Measurements from ENCODE around the gene ITSN1. TPM values are rescaled to one million over a fixed set of nuclear protein-coding genes. Genes with fewer than 3 reads are reported as not detected.

ITSN1 gene
- total RNA-seq, 4 donors from 2014 or later: 14.5 to 33.1 (median 26.9) TPM

DNA sequence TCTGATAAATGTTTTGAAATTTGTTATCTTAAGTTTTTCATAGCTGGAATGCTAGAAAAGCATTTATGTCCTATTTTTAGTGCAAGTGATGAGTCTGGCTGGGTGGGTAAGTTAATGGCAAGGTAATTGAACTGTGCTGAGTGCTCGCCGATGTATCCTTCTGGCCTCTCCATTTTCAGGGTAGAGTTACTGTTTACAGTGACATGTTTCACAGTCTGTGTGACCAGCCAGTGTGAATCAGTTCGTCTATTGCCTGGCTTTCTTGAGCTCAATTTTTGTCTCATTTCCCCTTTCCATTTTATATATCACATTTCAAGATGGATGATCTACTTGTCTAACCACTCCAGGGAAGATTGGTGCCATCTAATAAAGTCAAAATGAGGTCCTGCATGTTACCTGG is 44.1 kb downstream of the ITSN1 start:
- in situ Hi-C loops (cut with MboI; ENCODE audit: low sequenced_read_pairs in 4 of 4) (no loop called here), intact Hi-C loops (cut with DNase I; ENCODE audit: low total_unique reads) (no loop called here)
- no peak for DNase-seq
- Histone ChIP-seq H3K4me3 (no peak overlapping the region), H3K27ac (no peak overlapping the region), H3K4me1 (peaks cover 36 to 46% of the 10 kb centered on the region in 2 donors), H3K27me3 (no peaks in the 10 kb centered on the region), H3K9me3 (no peaks in the 10 kb centered on the region), H3K36me3 (no peaks in the 10 kb centered on the region)
- no peak for ATAC-seq
- TF ChIP-seq, protein P1, sequence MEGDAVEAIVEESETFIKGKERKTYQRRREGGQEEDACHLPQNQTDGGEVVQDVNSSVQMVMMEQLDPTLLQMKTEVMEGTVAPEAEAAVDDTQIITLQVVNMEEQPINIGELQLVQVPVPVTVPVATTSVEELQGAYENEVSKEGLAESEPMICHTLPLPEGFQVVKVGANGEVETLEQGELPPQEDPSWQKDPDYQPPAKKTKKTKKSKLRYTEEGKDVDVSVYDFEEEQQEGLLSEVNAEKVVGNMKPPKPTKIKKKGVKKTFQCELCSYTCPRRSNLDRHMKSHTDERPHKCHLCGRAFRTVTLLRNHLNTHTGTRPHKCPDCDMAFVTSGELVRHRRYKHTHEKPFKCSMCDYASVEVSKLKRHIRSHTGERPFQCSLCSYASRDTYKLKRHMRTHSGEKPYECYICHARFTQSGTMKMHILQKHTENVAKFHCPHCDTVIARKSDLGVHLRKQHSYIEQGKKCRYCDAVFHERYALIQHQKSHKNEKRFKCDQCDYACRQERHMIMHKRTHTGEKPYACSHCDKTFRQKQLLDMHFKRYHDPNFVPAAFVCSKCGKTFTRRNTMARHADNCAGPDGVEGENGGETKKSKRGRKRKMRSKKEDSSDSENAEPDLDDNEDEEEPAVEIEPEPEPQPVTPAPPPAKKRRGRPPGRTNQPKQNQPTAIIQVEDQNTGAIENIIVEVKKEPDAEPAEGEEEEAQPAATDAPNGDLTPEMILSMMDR (IDR thresholded peaks at IDR 0.05 in 4 of 5, conservative IDR thresholded peaks at IDR 0.05 in 1 of 5): no peak
- no peak for TF ChIP-seq POLR2A (IDR thresholded peaks at IDR 0.05)

DNA sequence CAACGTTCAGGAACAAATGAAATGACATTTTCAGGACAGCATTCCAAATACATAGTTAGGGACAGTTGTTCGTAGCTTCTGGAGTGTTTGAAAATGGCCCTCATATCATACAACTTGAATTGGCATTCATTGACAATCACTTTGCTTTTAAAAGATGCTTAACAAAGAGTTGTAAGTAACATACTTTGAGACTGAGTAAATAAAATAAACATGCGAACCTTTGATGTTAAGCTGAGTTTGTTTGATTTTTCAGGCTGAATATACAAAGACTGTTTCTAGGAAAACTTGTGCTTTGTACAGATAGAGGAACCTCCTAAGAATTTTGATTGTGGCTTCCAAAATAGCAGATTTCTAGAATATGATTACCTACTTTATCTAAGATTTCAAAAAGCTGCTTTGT is 45.3 kb downstream of the ITSN1 start:
- intact Hi-C loops (cut with DNase I; ENCODE audit: low total_unique reads) (no loop called here), in situ Hi-C loops (cut with MboI; ENCODE audit: low sequenced_read_pairs in 4 of 4) (no loop called here)
- ATAC-seq: no peak
- H3K36me3 ChIP-seq: no peaks in the 10 kb centered on the region
- TF ChIP-seq, protein P1 (IDR thresholded peaks at IDR 0.05 in 4 of 5, conservative IDR thresholded peaks at IDR 0.05 in 1 of 5): no peak
- TF ChIP-seq POLR2A (IDR thresholded peaks at IDR 0.05): no peak
- no peak overlapping the region for H3K27ac ChIP-seq
- no peaks in the 10 kb centered on the region for H3K27me3 ChIP-seq
- H3K4me1 ChIP-seq: peaks cover 43 to 50% of the 10 kb centered on the region in 2 donors
- no peaks in the 10 kb centered on the region for H3K9me3 ChIP-seq
- H3K4me3 ChIP-seq: no peak overlapping the region
- DNase-seq: no peak

DNA sequence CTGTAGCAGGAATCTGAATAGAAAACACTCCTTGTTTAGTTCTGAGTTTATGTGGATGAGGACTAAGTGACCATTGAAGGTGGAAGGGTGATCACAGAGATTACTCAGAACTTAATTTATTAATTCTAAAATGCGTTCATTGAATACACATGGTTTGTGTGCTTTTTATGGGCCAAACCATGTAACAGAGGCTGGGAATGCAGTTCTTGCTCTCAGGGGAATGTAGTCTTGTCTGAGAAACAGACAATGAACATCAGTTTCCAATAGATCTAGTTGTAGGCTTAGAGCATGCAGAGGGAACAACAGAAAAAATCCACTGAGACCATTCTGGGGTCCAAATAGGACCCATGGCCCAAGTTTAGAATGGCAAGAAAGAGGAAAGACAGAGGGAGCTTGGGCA is 46.1 kb downstream of the ITSN1 start:
- intact Hi-C loops (cut with DNase I; ENCODE audit: low total_unique reads) (no loop called here), in situ Hi-C loops (cut with MboI; ENCODE audit: low sequenced_read_pairs in 4 of 4) (no loop called here)
- ATAC-seq: no peak
- no peak overlapping the region for H3K27ac ChIP-seq
- H3K9me3 ChIP-seq: no peaks in the 10 kb centered on the region
- DNase-seq: no peak
- H3K4me1 ChIP-seq: peaks cover 42 to 50% of the 10 kb centered on the region in 2 donors
- H3K4me3 ChIP-seq: no peak overlapping the region
- H3K36me3 ChIP-seq: no peaks in the 10 kb centered on the region
- H3K27me3 ChIP-seq: no peaks in the 10 kb centered on the region
- TF ChIP-seq, protein P1 (IDR thresholded peaks at IDR 0.05 in 4 of 5, conservative IDR thresholded peaks at IDR 0.05 in 1 of 5): no peak
- no peak for TF ChIP-seq POLR2A (IDR thresholded peaks at IDR 0.05)

DNA sequence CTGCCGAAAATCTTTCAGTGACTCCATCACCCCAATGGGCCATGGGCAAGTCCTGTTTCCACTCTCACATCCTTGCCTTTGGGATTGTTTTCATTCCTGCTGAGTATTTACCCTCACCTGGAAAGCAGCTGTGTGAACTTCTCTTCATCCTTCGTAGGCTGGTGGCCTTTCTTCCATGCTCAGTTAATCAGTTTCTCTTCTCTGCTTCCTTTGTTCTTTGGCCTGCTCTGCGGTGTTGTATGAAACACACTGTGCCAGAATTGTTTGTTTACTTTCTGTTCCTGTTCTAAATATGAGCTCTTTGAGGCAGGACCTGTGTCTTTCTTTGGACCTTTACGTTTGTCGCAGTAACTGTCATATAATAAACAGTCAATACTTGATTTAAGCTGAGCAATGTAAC is 48.6 kb downstream of the ITSN1 start:
- intact Hi-C loops (cut with DNase I; ENCODE audit: low total_unique reads): no loop called here
- Histone ChIP-seq H3K4me3 (no peak overlapping the region), H3K9me3 (no peaks in the 10 kb centered on the region), H3K27ac (no peak overlapping the region), H3K4me1 (peaks cover 26 to 31% of the 10 kb centered on the region in 2 donors), H3K27me3 (no peaks in the 10 kb centered on the region), H3K36me3 (no peaks in the 10 kb centered on the region)
- DNase-seq: no peak
- in situ Hi-C loops (cut with MboI; ENCODE audit: low sequenced_read_pairs in 4 of 4): no loop called here
- no peak for ATAC-seq
- TF ChIP-seq, protein P1 (IDR thresholded peaks at IDR 0.05 in 4 of 5, conservative IDR thresholded peaks at IDR 0.05 in 1 of 5): no peak
- no peak for TF ChIP-seq POLR2A (IDR thresholded peaks at IDR 0.05)

DNA sequence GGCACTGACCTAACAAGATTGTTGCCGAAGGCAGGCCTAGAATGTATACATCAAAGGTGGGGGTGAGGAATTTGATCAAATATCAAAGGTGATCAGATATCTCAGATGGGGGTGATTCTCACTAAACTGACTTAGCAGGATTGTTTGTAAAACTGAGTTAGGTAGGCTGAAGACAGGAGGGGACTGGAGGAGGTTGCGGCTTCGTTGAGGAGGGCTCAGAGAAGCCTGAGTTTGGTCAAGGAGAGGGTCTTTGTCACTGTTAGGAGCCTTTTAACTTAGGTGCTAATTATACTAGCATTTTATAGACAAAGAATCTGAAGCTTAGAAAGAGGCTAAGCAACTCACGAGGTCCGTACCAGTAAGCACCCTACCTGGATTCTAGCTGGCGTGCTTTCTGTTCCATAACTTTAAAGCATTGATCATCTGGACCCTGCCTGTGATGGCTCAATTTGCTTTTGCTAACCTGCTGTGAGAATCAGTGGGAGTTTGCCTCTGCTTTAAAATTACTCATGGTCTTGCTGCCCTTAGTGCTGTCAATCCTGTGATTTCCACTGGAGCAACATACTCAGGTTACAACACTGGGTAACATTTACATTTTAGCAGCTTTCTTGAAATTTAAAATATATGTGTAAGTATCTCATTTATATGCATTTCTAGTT is 49.8 kb downstream of the ITSN1 start:
- intact Hi-C loops (cut with DNase I; ENCODE audit: low total_unique reads): no loop called here
- DNase-seq: no peak

More for the DNA sequence above, 49.8 kb downstream of the ITSN1 start:
- in situ Hi-C loops (cut with MboI; ENCODE audit: low sequenced_read_pairs in 4 of 4): no loop called here
- Histone ChIP-seq H3K27me3 (no peaks in the 10 kb centered on the region), H3K4me1 (peaks cover 14 to 23% of the 10 kb centered on the region in 2 donors), H3K9me3 (no peaks in the 10 kb centered on the region), H3K4me3 (no peak overlapping the region), H3K27ac (no peak overlapping the region), H3K36me3 (no peaks in the 10 kb centered on the region)
- TF ChIP-seq POLR2A (IDR thresholded peaks at IDR 0.05): no peak
- TF ChIP-seq, protein P1 (IDR thresholded peaks at IDR 0.05 in 4 of 5, conservative IDR thresholded peaks at IDR 0.05 in 1 of 5): no peak
- ATAC-seq: no peak

Measured in gastrocnemius medialis (tissue), 4 donors.